Mesendoderm (in vitro differentiated cells): Measurements from ENCODE around the gene DIPK2B.
A peak's percentile ranks its signal among the peaks of the same experiment; 100 is the strongest.

ENCODE experiments used
- DNase-seq: peaks from one replicate; pipeline ENCODE4 v3.0.0; 2013
- H2AK5ac ChIP-seq: 2 replicates; pipeline ENCODE4 v1.6.1; 2013; ENCODE audit warnings: low read length, inconsistent platforms
- H2BK120ac ChIP-seq: 2 replicates; pipeline ENCODE4 v1.6.1; 2013; ENCODE audit warnings: low read depth, mild to moderate bottlenecking, low read length, moderate library complexity, mixed read lengths
- H2BK15ac ChIP-seq: replicated peaks from 2 replicates; pipeline ENCODE4 v1.6.1; 2013; ENCODE audit warnings: low read depth, mild to moderate bottlenecking, moderate library complexity
- H2BK5ac ChIP-seq: 2 replicates; pipeline ENCODE4 v1.6.1; 2013; ENCODE audit warnings: low read length, inconsistent platforms
- H3K18ac ChIP-seq: 2 replicates; pipeline ENCODE4 v1.6.1; 2013; ENCODE audit warnings: mild to moderate bottlenecking, low read length, mixed read lengths
- H3K23ac ChIP-seq: one replicate; pipeline ENCODE4 v1.6.1; 2013; ENCODE audit warnings: low read length
- H3K27ac ChIP-seq: 2 replicates; pipeline ENCODE4 v1.5.1; 2013; ENCODE audit warnings: low read depth, mild to moderate bottlenecking, inconsistent platforms, low read length, moderate library complexity
- H3K27me3 ChIP-seq: 2 replicates; pipeline ENCODE4 v1.6.1; 2013; ENCODE audit warnings: low read length, control low read depth, mild to moderate bottlenecking, inconsistent platforms; ENCODE audit not compliant: insufficient read depth, poor library complexity
- H3K36me3 ChIP-seq: 2 replicates; pipeline ENCODE4 v1.6.1; 2013; ENCODE audit warnings: low read length, inconsistent platforms; ENCODE audit not compliant: control insufficient read depth, insufficient read depth
- H3K4ac ChIP-seq: one replicate; pipeline ENCODE4 v1.6.1; 2013; ENCODE audit warnings: low read depth, mild to moderate bottlenecking, low read length, moderate library complexity
- H3K4me1 ChIP-seq: 2 replicates; pipeline ENCODE4 v1.6.1; 2013; ENCODE audit warnings: low read depth, low read length, inconsistent platforms; ENCODE audit not compliant: control insufficient read depth
- H3K4me2 ChIP-seq: 2 replicates; pipeline ENCODE4 v1.6.1; 2013; ENCODE audit warnings: low read length
- H3K4me3 ChIP-seq: 2 replicates; pipeline ENCODE4 v1.5.1; 2013; ENCODE audit warnings: mild to moderate bottlenecking, low read length
- H3K56ac ChIP-seq: one replicate; pipeline ENCODE4 v1.6.1; 2013; ENCODE audit warnings: low read length
- H3K79me1 ChIP-seq: 2 replicates; pipeline ENCODE4 v1.6.1; 2013; ENCODE audit warnings: low read length, inconsistent platforms
- H3K79me2 ChIP-seq: 2 replicates; pipeline ENCODE4 v1.6.1; 2013; ENCODE audit warnings: mild to moderate bottlenecking, low read length; ENCODE audit not compliant: control insufficient read depth, insufficient read depth
- H3K9ac ChIP-seq: 2 replicates; pipeline ENCODE4 v1.6.1; 2013; ENCODE audit warnings: low read length, inconsistent platforms
- H4K5ac ChIP-seq: one replicate; pipeline ENCODE4 v1.6.1; 2013; ENCODE audit warnings: low read length
- H4K8ac ChIP-seq: one replicate; pipeline ENCODE4 v1.6.1; 2013; ENCODE audit warnings: low read depth, mild to moderate bottlenecking, control low read depth, low read length, moderate library complexity
- WGBS: extraction: QIAGEN DNeasy Blood & Tissue Kit; methylation state at CpG from one replicate; pipeline ENCODE4 v1.1.7; 2013; ENCODE audit warnings: low lambda C conversion rate, missing lambda C conversion rate; ENCODE audit not compliant: insufficient coverage; ENCODE audit errors: extremely low coverage; 5-methylcytosine and 5-hydroxymethylcytosine counted together

The DIPK2B gene

DNA sequence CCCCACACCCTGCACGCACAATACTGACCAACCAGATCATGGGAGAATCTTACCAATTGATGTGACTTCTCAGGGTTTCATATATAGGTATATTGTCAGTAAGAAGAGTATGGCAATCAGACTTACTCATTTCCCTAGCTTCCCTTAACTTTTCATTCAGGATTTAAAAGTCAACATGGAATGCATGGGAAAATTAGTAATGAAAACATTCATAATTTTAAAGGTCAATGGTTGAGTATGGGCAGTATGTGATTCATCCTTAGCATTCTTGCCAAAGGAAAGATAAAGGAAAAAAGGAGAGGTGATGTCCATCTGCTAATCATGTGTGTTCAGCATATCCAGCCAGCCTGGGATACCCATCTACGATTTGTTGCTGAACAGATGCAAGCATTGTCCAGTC, 4.0 kb downstream of the DIPK2B start:
- Histone ChIP-seq H2BK15ac (no peak overlapping the region), H2BK5ac (no peak overlapping the region), H3K56ac (no peak overlapping the region), H4K8ac (no peak overlapping the region), H3K23ac (no peak overlapping the region), H3K4me2 (no peak overlapping the region), H3K27ac (no peak overlapping the region), H3K79me1 (no peaks in the 10 kb centered on the region), H3K79me2 (no peaks in the 10 kb centered on the region), H3K18ac (no peak overlapping the region), H3K4me1 (no peaks in the 10 kb centered on the region), H3K4me3 (no peak overlapping the region), H2BK120ac (no peak overlapping the region), H3K36me3 (no peaks in the 10 kb centered on the region), H3K4ac (no peak overlapping the region), H3K9ac (no peak overlapping the region), H3K27me3 (no peaks in the 10 kb centered on the region), H4K5ac (no peak overlapping the region), H2AK5ac (no peak overlapping the region)
- WGBS, result no CpG with 5 or more reads among the region's 2 CpGs
- DNase-seq, result no peak

DNA sequence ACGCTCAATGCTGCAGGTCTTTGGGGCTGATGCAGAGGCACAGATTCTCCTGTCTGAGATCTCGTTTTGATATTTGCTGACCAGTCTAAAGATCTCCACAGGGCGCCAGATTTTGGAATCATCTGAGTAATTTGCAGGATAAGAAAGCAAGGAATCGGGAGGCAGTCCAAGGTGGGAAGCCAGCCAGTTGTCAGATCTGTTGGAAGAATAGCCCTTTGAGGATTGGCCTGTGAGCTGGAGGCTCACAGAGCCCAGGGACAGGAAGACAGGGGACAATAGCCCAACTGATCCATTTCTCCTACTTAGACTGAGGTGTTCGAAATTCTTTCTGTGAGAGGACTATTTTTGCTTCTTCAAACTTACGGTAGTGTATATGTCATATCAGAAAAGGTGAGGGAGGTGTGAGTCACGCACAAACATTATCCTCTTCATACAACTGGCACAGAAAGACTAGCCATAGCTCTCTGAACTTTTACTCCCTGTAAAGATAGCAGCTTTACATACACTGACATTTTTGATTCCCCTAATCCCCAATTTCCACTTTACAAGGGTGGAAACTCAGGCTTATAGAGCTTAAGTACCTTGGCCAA, 8.8 kb downstream of the DIPK2B start:
- H2BK15ac ChIP-seq, result no peak overlapping the region
- no peak overlapping the region for H2AK5ac ChIP-seq
- DNase-seq, result no peak
- no peaks in the 10 kb centered on the region for H3K79me1 ChIP-seq
- H3K79me2 ChIP-seq, result no peaks in the 10 kb centered on the region
- H2BK120ac ChIP-seq, result no peak overlapping the region
- H3K18ac ChIP-seq, result no peak overlapping the region
- H3K4me3 ChIP-seq, result no peak overlapping the region
- H3K4me1 ChIP-seq, result no peaks in the 10 kb centered on the region
- no peak overlapping the region for H3K56ac ChIP-seq
- WGBS, result no CpG with 5 or more reads among the region's 7 CpGs
- no peak overlapping the region for H4K8ac ChIP-seq
- H3K4ac ChIP-seq, result no peak overlapping the region
- no peak overlapping the region for H3K9ac ChIP-seq
- H3K27ac ChIP-seq, result no peak overlapping the region
- H4K5ac ChIP-seq, result no peak overlapping the region
- H3K4me2 ChIP-seq, result no peak overlapping the region
- no peaks in the 10 kb centered on the region for H3K27me3 ChIP-seq
- H3K23ac ChIP-seq, result no peak overlapping the region
- no peaks in the 10 kb centered on the region for H3K36me3 ChIP-seq
- H2BK5ac ChIP-seq, result no peak overlapping the region

DNA sequence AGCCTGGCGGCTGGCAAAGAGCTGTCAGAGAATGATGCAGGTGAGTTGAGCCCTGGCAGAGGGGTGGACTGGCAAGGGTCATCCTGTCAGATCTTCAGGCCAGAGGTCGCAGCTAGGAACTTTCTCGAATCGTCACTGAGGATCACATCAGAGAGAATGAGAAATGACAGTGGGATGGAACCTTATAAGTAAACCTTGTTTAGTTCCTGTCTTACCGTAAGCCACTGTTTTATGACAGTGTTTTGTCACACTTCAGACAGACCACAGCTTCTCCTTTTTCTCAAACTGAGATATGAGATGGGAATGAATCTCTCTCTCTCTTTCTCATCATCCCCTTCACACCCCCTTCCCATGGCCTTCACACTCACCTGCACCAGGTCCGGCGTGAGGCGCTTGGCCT, 9.3 kb downstream of the DIPK2B start:
- Histone ChIP-seq H3K56ac (no peak overlapping the region), H3K4ac (no peak overlapping the region), H3K79me2 (no peaks in the 10 kb centered on the region), H3K79me1 (no peaks in the 10 kb centered on the region), H3K9ac (no peak overlapping the region), H3K23ac (no peak overlapping the region), H2AK5ac (no peak overlapping the region), H3K18ac (no peak overlapping the region), H3K36me3 (no peaks in the 10 kb centered on the region), H2BK15ac (no peak overlapping the region), H4K8ac (no peak overlapping the region), H3K4me1 (no peaks in the 10 kb centered on the region), H3K4me3 (no peak overlapping the region), H2BK5ac (no peak overlapping the region), H3K27me3 (no peaks in the 10 kb centered on the region), H2BK120ac (no peak overlapping the region), H3K4me2 (no peak overlapping the region), H4K5ac (no peak overlapping the region), H3K27ac (no peak overlapping the region)
- no CpG with 5 or more reads among the region's 8 CpGs for WGBS
- no peak for DNase-seq

DNA sequence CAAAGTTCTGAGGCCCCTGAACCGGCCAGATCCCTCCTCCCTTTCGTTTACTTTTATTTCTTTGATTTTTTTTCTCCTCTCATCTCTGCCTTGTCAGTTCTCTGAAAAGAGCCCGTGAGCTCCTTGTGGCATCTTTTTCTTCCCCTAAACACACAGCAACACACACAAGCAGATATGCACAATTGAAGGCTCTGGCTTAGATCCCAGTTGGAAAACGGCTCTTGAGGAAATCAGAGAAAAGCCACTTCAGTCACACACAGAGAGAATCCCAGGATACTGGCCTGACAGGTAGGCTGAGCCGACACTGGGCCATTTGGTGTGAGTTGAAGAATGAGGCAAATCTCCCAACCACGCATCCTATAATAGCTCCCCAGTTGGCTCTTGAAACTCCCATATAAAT, 12.9 kb downstream of the DIPK2B start:
- H2BK120ac ChIP-seq, result no peak overlapping the region
- no peak overlapping the region for H3K18ac ChIP-seq
- no peak overlapping the region for H3K56ac ChIP-seq
- no peak overlapping the region for H3K9ac ChIP-seq
- no peak overlapping the region for H3K4me2 ChIP-seq
- peak; percentile 1 for DNase-seq
- H3K27me3 ChIP-seq, result no peaks in the 10 kb centered on the region
- no peaks in the 10 kb centered on the region for H3K4me1 ChIP-seq
- H2AK5ac ChIP-seq, result no peak overlapping the region
- no CpG with 5 or more reads among the region's 6 CpGs for WGBS
- H3K79me1 ChIP-seq, result no peaks in the 10 kb centered on the region
- H4K8ac ChIP-seq, result no peak overlapping the region
- no peak overlapping the region for H2BK5ac ChIP-seq
- no peak overlapping the region for H4K5ac ChIP-seq
- no peaks in the 10 kb centered on the region for H3K36me3 ChIP-seq
- no peaks in the 10 kb centered on the region for H3K79me2 ChIP-seq
- no peak overlapping the region for H3K23ac ChIP-seq
- H3K27ac ChIP-seq, result no peak overlapping the region
- H2BK15ac ChIP-seq, result no peak overlapping the region
- no peak overlapping the region for H3K4ac ChIP-seq
- no peak overlapping the region for H3K4me3 ChIP-seq

DNA sequence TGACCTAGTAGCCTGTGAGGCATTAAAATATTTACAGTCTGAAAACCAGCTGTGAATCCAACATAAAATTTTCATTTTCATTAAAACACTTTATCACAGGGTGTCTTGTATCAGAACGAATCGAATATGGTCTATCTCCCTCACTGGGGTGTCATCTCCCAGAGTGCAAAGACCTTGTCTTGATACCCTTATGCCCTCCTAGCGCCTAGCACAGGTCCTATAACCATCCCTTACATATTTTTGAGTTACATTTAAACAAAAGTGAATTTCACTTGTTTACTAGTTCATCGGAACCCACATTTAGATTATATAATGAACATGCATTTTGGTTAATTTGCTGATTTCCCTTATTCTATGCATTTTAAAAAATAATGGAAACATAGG, 14.0 kb downstream of the DIPK2B start:
- H3K27me3 ChIP-seq, result no peaks in the 10 kb centered on the region
- H3K79me1 ChIP-seq, result no peaks in the 10 kb centered on the region
- H2BK15ac ChIP-seq, result no peak overlapping the region
- no peak overlapping the region for H3K4me3 ChIP-seq
- no peak overlapping the region for H4K5ac ChIP-seq
- no peaks in the 10 kb centered on the region for H3K4me1 ChIP-seq
- no peak overlapping the region for H3K9ac ChIP-seq
- H3K23ac ChIP-seq, result no peak overlapping the region
- H4K8ac ChIP-seq, result no peak overlapping the region
- H2BK120ac ChIP-seq, result no peak overlapping the region
- H3K18ac ChIP-seq, result no peak overlapping the region
- H2AK5ac ChIP-seq, result no peak overlapping the region
- H3K27ac ChIP-seq, result no peak overlapping the region
- H3K36me3 ChIP-seq, result no peaks in the 10 kb centered on the region
- no CpG with 5 or more reads among the region's 4 CpGs for WGBS
- H3K4ac ChIP-seq, result no peak overlapping the region
- no peaks in the 10 kb centered on the region for H3K79me2 ChIP-seq
- no peak for DNase-seq
- H2BK5ac ChIP-seq, result no peak overlapping the region
- no peak overlapping the region for H3K4me2 ChIP-seq
- no peak overlapping the region for H3K56ac ChIP-seq

DNA sequence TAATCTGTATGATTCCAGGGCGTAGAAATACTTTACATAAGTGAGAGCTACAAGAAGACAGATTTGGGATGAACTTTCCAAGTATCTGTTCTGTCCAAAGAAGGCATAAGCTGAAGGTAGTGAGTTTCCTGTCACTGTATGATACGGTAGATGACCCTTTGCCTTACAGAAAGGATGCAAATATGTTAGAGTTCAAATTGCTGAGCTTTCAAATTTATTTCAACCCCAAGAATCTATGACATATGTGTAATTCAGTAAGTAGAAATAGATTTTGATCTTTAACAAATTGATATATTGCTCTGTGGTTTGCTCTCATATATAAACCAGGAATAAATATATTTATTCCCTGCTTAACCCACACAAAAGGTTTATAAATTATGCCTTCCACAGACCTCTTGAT, 16.5 kb downstream of the DIPK2B start:
- Histone ChIP-seq H2BK5ac (no peak overlapping the region), H3K27ac (no peak overlapping the region), H3K4me2 (no peak overlapping the region), H3K36me3 (no peaks in the 10 kb centered on the region), H3K23ac (no peak overlapping the region), H3K18ac (no peak overlapping the region), H3K4me3 (no peak overlapping the region), H2BK120ac (no peak overlapping the region), H3K4ac (no peak overlapping the region), H3K4me1 (no peaks in the 10 kb centered on the region), H4K5ac (no peak overlapping the region), H3K79me1 (no peaks in the 10 kb centered on the region), H3K27me3 (no peaks in the 10 kb centered on the region), H4K8ac (no peak overlapping the region), H2BK15ac (no peak overlapping the region), H3K56ac (no peak overlapping the region), H3K79me2 (no peaks in the 10 kb centered on the region), H3K9ac (no peak overlapping the region), H2AK5ac (no peak overlapping the region)
- no CpG with 5 or more reads among the region's 2 CpGs for WGBS
- DNase-seq, result no peak
